HG03064 (cell line): ENCODE data around the gene RNF7.
A peak's percentile ranks its signal among the peaks of the same experiment; 100 is the strongest.
"Not testable (repeated sequence)": the region's sequence is repeated elsewhere in the genome, so short reads cannot be mapped to it uniquely, and the experiment has no call there.

Experiments
- ATAC-seq: cut with Tn5 transposase; IDR thresholded peaks from one replicate; pipeline ENCODE4 v1.9.1; 2021; ENCODE audit warnings: low read depth; ENCODE audit not compliant: unreplicated experiment

RNF7 gene

GRCh38 chr3:141738022-141738890 lies at the start of gene RNF7:
Gene RNF7, plus strand, starts transcription at chr3:141738298. Its CDS starts 44 bp downstream, at chr3:141738342.
- ATAC-seq, result peak; percentile 93

GRCh38 chr3:141690431-141691072 lies 47.5 kb upstream of the RNF7 start:
- no peak for ATAC-seq

DNA sequence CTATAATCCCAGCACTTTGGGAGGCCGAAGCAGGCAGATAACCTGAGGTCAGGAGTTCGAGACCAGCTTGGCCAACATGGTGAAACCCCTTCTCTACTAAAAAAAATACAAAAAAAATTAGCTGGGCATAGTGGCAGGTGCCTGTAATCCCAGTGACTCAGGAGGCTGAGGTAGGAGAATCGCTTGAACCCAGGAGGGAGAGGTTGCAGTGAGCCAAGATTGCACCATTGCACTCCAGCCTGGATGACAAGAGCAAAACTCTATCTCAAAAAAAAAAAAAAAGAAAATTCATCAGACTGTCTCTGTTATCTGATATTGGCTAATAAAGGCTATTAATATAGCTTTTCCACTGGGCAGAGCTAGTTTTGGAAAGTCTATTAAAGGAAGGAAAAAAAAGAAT lies 46.6 kb upstream of the RNF7 start:
- not testable (repeated sequence) for ATAC-seq

DNA sequence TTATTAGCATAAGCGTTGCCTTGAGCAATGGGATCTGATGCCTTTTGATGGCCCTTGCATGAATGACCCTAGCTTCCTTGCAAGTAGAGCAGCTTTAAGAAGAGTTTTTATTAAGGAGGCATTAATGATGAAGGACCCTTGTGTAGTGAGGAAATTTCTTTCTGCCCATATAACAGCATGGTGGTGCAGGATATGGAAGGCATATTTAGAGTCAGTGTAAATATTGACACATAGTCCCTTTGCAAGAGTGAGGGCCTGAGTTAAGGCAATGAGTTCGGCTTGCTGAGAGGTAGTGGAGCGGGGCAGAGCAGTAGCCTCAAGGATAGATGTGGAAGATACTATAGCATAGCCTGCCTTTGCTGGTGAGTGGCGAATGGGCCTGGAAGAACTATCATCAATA lies 45.1 kb upstream of the RNF7 start:
- ATAC-seq, result not testable (repeated sequence)

DNA sequence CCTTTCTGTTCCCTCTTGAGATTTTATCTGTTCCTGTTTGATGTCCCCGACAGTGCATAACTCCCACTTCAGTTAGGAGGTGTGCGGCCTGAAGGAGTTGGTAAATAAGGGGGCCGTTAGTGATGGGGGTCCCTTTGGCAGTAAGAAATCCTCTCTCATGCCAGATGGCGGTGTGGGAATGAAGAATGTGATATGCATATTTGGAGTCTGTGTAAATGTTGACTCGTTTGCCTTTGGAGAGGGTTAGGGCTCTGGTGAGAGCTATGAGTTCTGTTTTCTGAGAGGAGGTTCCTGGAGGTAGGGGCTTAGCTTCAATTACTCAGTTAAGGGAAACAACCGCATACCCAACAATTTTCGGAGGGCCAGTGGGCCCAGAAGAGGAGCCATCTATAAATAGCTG lies 38.8 kb upstream of the RNF7 start:
- no peak for ATAC-seq

DNA sequence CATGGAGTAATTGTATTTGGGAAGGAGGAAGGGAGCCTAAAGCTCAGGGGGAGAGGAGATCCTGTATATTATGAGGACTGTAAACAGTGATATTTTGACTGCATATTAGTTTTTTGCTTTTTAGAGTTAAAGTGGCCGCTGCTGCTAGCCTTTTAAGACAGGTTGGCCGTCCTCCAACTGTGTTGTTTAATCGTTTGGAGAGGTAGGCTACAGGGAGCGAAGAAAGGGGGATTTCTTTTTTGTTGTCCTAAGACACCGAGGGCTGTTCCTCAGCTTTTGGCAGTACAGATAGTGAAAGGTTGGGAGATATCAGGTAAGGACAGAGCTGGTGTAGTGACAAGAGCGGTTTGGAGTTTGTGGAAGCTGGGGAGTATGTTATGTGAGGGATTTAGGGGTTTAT lies 38.2 kb upstream of the RNF7 start:
- no peak for ATAC-seq

- ATAC-seq, result not testable (repeated sequence)
Observed at GRCh38 chr3:141703367-141703766, 34.7 kb upstream of the RNF7 start.

GRCh38 chr3:141707741-141708203 lies 30.3 kb upstream of the RNF7 start:
- no peak for ATAC-seq

DNA sequence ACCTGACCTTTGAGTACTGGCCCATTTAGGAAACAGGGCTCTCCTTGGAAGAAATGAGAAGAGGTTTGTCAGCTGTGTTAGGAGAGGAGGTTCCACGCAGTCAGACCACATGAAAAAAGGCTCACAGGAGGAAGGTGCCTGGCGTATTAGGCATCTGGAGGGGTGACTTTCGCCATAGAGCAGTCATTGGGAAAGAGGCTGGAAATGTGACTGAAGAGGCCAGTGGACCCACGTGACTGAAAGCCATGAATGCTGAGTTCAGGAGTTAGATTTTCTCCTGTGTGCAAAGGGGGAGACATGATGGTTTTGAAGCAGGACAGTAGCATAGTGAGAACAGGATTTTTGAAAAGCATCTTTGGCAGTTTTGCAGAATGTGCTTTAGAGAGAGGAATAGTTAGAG lies 29.7 kb upstream of the RNF7 start:
- no peak for ATAC-seq

DNA sequence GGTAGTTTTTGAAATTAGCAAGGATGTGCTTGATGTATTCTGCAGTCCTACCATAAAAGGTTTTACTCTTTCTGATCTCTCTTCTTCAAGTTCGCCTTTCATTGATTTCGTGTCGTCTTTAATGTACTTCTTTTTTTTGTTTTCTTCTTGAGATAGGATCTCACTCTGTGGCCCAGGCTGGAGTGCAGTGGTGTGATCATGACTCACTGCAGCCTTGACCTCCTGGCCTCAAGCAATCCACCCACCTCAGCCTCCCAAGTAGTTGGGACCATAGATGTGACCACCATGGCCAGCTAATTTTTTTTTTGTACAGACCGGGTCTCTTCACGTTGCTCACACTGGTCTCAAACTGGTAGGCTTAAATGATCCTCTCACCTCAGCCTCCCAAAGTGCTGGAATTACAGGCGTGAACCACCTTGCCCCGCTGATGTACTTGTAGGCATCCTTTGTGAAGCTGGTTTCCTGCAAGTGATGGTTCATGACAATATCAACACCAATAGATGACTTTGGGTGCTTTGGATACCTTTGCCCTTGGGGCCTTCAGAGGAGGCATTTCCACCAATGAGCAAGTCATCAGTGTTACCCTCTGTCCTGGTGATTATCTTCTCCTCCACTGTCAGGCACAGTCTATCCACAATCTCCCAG lies 28.9 kb upstream of the RNF7 start:
- no peak for ATAC-seq

DNA sequence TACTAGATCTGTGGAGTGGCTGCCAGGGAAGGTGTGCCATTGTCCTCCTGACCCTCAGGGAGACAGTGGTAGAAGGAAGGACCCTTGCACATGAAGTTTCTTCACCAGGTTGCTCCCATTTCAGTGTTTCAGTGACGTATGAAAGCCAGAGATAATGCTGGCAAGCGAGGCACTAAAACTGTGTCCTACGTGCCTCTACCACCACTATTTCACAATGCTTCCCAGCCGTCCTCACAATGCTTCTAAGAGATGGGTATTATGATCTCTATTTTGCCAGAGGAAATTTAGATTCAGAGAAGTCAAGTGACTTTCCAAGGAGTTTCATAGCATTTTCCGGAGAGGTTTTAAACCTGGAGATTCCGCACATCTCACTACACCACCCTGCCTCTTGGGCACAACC lies 28.0 kb upstream of the RNF7 start:
- ATAC-seq, result no peak

DNA sequence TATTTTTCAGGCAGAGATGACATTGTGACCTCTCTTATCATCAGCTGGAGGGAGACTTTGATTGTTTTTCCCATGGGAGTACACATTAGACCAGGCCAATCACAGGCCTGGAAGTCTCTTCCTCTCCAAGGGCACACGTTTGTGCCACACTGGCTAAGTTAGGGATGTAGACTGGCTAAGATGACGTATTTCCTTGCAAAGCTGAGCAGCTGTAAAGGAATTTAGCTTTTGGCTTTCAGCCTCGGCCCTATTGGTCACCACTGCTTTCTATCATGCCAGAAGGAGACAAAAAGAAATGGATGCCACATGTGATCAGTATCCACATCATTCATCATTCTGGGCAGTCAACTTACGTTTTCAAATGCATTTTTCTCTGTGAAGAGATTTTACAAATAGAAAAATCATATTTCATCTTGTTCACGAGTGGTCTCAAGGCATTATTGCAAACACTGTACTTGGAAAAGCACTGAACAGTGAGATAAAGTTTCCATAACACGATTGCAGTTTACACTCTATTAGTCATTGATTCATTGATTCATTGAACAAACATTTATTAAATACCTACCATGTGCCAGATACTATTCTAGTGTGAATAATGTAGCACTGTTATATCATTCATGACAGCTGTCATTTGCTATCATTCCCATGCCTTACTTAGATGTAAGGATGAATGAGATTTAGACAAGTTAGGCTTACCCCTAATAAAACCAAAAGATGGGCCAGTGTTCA lies 27.0 kb upstream of the RNF7 start:
- ATAC-seq, result no peak

DNA sequence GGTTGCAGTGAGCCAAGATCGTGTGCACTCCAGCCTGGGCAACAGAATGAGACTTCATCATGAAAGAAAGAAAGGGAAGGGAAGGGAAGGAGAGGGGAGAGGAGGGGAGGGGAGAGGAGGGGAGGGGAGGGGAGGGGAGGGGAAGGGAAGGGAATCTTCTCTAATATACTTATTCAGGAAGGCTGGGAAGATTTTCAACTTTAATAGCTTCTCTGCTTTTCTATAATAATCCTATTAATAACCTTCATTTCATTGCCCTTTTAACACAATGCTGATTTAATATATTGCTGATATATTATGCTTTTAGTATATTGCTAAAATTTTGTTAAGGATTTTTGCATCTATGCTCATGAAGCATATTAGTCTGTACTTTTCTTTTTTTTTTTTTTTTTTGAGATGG lies 23.4 kb upstream of the RNF7 start:
- no peak for ATAC-seq

GRCh38 chr3:141722081-141722480 lies 16.0 kb upstream of the RNF7 start:
- no peak for ATAC-seq

GRCh38 chr3:141722648-141723047 lies 15.4 kb upstream of the RNF7 start:
- no peak for ATAC-seq

DNA sequence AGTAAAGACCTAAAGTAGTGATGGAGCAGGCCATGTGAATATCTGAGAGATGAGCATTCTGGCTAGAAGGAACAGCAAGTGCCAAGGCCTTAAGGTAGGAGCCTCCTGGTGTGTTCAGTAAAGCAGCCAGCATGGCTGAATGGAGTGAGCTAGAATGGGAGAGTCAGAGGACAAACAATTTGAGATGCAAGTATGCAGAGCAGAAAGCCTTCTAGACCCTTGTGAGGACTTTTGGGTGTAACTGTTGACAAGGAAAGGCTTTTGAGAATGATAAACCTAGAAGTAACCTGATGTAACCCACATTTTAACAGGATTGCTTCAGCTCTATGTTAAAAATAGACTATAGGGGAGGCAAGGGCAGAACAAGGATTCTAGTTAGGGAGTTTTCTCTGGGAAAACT lies 14.8 kb upstream of the RNF7 start:
- ATAC-seq, result no peak

- no peak for ATAC-seq
Observed at GRCh38 chr3:141724186-141724585, 13.9 kb upstream of the RNF7 start.

DNA sequence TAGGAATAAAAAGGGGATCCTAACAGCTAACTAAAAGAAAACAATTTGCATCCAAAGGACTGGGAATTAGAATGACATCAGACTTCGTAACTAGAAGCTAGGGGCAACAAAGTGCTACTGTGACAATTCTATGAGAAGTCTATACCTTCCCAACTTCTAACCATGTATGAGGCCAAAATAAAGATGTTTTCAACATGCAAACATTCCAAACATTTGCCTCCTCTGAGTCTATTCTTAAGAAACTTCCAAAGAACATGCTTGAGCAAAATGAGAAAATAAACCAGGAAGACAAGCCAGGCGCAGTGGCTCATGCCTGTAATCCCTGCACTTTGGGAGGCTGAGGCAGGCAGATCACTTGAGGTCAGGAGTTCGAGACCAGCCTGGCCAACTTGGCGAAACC lies 13.1 kb upstream of the RNF7 start:
- ATAC-seq, result no peak

DNA sequence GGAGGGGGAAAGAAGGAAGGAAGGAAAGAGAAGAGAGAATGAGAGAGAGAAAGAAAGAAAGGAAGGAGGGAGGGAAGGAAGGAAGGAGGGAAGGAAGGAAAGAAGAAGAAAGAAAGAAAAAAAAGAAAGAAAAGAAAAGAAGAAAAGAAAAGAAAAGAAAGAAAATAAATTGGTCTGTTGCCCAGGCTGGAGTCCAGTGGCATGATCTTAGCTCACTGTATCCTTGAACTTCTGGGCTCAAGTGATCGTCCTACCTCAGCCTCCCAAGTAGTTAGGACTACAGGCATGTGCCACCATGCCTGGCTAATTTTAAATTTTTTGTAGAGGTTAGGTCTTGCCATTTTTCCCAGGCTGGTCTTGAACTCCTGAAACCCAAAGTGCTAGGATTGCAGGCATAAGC lies 11.6 kb upstream of the RNF7 start:
- no peak for ATAC-seq

GRCh38 chr3:141728355-141728892 lies 9.7 kb upstream of the RNF7 start:
- no peak for ATAC-seq

GRCh38 chr3:141729240-141729639 lies 8.9 kb upstream of the RNF7 start:
- ATAC-seq, result no peak
